NCI-H1105 treated with DMSO at 0.1 percent for 48 hours (cell line): ENCODE results near the gene IQGAP3.
"Not testable (repeated sequence)": the region's sequence is repeated elsewhere in the genome, so short reads cannot be mapped to it uniquely, and the experiment has no call there.

Experiments used
- DNase-seq: peaks from one replicate; lab custom pipeline; 2025; lab: John Stamatoyannopoulos, UW

Gene IQGAP3

DNA sequence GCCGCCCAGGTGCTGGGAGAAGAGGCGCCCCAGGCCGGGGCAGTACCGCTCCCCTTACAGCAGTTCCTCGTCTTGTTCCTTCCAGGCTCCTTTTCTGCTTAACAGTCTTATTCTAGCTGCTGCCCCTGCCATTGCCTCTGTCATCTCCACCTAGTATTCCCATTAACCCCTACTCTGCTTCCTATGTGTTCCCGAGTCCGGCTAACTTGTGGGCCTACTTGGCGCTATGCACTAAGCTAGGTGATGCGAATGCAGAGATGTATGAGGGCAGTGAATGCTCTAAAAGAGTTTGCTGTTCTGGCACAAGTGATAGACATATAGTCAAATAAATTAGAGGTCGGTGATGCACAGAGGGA lies 276 bp upstream of the IQGAP3 start:
- DNase-seq: no peak

- DNase-seq: no peak
Measured at GRCh38 chr1:156571261-156571852, 1.0 kb downstream of the IQGAP3 start.

DNA sequence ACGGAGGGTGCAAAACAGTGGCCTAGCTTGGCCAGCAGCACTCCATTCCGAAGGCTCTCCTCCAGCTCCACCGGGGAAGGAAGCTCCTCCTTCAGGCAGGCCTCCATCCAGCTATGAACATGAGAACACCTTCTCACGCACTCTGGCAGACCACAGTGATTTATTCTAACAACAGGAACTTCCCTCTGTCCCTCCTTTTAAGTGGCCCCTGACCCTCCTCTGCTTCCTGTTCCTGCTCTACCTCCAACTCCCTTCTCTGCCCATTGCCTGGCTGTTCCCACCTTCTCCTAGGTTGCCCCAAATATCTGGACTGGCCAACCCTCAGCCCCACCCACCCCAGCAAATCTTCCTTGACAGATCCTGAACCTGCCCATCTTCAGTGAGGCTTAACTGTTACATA lies 5.9 kb downstream of the IQGAP3 start:
- no peak for DNase-seq

- DNase-seq: no peak
Measured at GRCh38 chr1:156565519-156565918, 6.8 kb downstream of the IQGAP3 start.

DNA sequence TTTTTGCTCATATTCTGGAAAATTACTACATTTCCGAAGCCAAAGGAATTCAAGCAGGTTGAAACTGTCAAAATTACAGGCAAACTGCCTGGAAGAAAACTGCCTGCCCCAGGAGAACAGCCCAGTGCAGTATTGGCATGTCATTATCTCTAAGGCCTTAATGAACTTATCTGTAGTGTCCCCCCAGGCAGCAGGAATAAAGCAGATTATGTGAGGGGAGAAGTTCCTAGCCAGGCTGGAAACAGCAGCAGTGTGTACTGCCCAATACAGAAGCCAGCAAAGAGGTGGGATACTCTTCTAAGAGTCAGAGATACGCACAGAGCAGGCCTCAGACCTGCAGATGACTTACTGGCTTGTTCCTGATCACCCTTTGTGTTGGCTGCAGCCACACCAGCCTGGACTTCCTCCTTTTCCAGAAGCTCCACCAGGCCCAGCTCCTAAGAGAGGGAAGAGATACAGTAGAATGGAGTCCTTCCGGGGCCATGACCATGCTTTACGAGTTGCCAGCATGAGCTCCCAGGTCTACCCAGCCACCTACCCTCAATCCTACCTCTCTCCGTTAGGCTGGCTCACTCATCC lies 11.7 kb downstream of the IQGAP3 start:
- DNase-seq: no peak

DNA sequence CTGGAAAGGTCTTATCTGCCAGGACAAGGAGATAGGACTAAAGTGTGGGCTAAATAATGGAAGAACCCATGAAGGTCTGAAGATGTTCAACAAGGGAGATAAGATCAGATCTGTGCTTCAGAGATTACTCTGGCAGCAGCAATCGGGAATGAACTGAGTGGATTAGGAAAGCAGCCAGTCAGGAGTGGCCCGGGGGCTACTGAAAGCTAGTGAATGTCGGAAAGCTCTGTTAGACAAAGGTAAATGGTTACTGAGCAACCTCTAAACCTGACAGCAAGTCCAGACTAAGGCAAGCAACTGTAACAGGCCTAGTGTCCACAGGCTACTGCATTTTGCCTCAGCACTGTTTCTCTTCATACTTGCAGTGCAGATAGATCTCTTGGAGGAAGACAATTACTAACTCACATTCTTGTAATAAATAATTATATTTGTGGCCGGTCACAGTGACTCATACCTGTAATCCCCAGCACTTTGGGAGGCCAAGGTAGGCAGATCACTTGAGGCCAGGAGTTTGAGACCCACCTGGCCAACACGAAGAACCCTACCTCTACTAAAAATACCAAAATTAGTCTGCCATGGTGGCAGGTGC lies 12.5 kb downstream of the IQGAP3 start:
- DNase-seq: no peak

DNA sequence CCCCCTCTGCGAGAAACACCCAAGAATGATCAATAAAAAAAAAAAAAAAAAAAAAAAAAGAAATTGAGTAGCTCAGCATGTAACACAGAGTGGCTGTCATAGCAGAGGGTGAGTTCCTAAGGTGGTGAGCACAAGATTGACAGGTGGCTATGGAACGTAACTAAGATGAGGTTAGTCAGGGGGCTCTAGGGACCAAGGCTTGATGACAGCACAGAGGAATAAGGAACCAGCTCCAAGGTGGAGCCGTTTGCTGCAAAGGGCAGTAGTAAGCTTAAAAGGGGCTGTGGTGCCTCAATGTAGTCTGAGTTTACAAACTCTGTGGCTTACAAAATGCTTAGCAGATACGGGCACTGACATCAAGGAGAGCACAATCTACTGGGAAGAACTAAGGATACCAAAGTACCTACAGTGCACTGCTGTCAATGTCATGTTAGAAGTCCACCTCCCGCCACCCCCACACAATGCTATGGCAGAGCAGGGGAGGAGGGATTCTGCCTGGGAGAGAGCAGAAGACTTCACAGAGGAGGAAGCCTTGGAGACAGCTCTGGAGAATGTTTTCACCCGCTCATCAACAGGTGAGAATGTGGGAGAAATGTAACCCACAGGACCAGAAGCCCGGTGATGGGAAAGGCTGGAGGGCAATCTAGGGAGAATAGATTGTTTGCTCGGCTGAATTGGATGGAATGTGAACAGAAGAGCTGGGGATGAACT lies 13.1 kb downstream of the IQGAP3 start:
- DNase-seq: no peak

DNA sequence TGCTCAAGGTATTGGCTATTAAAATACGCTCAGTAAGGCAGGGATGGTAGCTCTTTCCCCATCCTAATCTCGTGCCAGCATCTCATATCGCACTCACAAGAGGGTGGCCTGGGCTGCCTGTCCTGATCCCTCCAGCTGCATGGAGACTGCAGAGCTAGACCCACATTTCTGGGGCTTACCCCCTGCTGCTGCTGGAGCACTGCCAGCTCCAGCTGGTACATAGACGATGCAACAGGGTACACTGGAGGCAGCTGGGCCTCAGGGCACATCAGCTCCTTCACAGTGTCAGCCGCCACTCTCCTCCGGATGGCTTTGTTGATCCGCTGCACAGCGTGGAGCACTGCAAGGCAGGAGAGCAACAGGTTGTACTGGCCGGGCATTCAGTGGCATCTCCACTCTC lies 16.0 kb downstream of the IQGAP3 start:
- no peak for DNase-seq

DNA sequence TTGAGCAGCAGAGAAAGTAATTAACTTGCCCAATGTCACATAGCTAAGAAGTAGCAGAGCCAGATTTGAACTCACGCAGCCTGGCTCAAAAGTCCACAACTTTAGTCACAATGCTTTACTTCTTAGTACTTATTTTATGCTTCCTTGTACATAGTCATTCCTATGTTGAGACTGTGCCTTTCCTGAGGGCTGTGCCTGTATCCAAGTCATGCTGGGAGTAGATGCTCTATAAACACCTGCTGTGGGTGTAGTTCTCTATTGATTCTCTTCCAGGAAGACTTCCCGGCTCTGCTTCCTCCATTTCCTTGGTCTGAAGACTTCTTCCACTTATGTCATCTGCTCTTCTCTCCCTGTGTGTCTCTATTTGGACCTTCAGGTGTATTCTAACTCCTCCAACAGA lies 16.6 kb downstream of the IQGAP3 start:
- no peak for DNase-seq

DNA sequence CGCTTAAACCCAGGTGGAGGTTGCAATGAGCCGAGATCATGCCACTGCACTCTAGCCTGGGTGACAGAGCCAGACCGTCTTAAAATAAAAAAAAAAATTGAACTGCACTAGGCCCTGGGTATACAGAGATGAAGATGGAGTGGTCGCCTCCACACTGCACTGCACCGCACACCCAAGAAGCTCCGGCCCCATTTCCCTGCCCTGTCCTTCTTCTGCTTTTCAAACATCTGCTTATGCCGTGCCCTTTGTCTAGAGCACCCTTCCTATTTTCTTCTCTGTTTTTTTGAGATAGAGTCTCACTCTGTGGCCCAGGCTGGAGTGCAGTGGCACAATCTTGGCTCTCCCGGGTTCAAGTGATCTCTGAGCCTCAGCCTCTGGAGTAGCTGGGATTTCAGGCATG lies 17.4 kb downstream of the IQGAP3 start:
- DNase-seq: no peak

DNA sequence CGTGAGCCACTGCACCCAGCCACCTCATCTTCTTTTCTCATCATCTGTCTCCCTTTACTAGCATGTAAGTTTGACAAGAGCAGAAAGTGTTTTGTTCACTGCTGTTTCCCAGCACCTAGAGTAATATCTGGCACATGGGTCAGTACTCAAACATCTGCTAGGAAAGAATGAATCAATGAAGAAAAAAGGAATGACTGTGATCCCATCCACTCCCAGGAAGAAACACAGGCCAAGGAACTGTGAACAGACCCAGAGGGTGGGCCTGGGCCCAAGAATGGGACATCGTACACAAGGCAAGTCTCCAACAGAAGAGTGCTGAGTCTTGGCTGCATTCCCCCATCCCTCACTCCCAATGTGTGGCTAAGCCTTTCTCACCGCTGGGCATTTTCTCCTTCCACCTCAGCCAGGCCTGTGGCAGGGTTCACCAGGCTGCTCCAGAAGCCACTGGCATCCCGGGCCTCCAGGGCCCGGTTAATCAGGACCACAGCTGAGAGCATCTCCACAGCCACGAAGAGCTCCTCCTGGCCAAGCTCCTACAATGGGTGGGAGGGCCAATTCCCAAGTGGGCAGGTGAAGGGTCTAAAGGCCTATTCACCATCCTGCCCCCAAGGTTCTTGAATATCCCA lies 18.4 kb downstream of the IQGAP3 start:
- no peak for DNase-seq

- DNase-seq: not testable (repeated sequence)
Measured at GRCh38 chr1:156552937-156553336, 19.4 kb downstream of the IQGAP3 start.

- no peak for DNase-seq
Measured at GRCh38 chr1:156552518-156552917, 19.8 kb downstream of the IQGAP3 start.

GRCh38 chr1:156551869-156552268 lies 20.5 kb downstream of the IQGAP3 start:
- DNase-seq: no peak

GRCh38 chr1:156551066-156551643 lies 21.2 kb downstream of the IQGAP3 start:
- no peak for DNase-seq

- DNase-seq: no peak
Measured at GRCh38 chr1:156550346-156550745, 22.0 kb downstream of the IQGAP3 start.

GRCh38 chr1:156549831-156550230 lies 22.5 kb downstream of the IQGAP3 start:
- no peak for DNase-seq

GRCh38 chr1:156549390-156549789 lies 23.0 kb downstream of the IQGAP3 start:
- DNase-seq: no peak

GRCh38 chr1:156547982-156548381 lies 24.4 kb downstream of the IQGAP3 start:
- DNase-seq: no peak

DNA sequence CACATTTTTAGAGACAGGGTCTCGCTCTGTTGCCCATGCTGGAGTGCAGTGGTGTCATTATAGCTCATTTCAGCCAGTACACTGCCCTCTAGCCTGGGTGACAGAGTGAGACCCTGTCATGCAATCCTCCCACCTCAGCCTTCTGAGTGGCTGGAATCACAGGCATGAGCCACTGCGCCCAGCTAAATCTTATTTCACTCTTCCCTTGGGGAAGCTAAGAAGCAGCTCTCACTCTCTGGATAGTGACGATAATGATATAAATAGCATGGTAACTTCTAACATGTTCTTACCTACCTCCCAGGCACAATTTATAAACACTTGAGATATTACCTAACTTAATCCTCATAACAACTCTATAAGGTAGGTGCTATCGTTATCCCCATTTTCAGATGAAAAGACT lies 24.9 kb downstream of the IQGAP3 start:
- DNase-seq: no peak

GRCh38 chr1:156546267-156546666 lies 26.1 kb downstream of the IQGAP3 start:
- DNase-seq: no peak

GRCh38 chr1:156544592-156545102 lies 27.7 kb downstream of the IQGAP3 start:
- DNase-seq: no peak
